GM19238 (cell line): ENCODE data around the gene SELENOW.

Source experiments
- DNase-seq: peaks from one replicate; pipeline ENCODE4 v3.0.0; 2011; ENCODE audit warnings: low spot score; ENCODE audit not compliant: insufficient read length

SELENOW gene

DNA sequence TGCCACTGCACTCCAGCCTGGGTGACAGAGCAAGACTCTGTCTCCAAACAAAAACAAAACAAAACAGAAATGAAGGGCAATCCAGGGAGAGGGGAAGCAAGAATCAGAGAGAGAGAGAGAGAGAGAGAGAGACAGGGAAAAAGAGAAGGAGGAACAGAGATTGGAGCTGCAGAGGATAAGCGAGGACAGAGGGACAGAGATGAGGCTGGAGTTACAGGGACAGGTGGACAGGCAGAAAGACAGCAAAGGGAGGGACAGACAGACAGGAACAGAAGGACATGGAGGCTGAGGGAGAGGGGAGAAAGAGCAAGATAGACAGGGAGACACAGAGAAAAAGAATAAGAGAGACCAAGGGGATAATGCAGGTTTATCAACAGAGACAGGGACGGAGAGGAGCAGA lies 41.9 kb downstream of the SELENOW start:
- DNase-seq = no peak

DNA sequence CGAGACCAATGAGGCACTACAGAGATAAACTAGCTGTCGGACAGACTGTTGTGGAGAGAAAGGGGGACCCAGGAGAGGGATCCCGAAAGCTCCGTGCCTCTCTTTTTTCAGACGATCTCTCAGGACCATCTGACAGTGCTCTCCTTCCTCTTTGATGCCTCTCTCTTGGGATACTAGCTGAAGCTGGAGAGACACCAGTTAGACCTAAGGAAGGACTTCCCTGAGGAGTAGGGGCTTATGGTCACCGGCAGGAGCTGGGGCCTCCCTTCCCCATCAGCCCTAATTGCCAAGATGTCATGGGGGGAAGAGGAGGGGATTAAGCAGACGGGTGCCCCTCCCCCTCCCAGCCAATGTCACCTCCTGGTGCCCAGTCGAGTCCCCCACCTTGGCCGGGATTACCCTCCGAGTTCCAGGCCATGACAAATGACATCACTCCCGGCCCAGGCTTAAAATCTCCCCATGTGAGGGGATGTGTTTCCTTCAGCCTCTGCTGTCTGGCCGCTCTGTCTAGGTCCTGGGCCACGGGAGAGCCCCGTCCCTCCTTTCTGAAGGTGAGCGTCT lies 43.0 kb downstream of the SELENOW start, which contains the start of gene CRX:
Gene CRX, plus strand, starts transcription at position 478 of the 561 bp plus-strand sequence. CDS start 12,507 bp downstream, outside the sequence.
- no peak for DNase-seq

DNA sequence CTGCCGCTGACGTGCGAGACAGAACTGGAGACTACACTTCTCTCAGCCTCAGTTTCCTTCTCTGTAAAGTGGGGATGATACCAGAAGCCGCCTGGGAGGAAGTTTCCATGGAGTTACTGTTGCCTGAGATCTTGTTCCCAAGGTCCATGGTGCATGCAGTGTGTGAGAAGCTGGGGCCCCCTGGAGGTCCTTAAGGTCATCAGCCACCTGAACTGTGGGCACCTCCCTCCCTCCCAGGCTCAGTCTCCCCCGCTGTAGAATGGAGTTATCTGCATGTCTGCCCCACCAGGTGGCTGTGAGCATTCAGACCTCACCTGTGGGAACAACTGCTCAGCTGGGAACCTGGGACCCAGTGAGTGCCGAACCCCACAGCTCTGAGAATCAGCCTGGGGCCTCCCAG lies 45.9 kb downstream of the SELENOW start:
- no peak for DNase-seq

GRCh38 chr19:47826800-47827199 lies 48.3 kb downstream of the SELENOW start:
- no peak for DNase-seq

DNA sequence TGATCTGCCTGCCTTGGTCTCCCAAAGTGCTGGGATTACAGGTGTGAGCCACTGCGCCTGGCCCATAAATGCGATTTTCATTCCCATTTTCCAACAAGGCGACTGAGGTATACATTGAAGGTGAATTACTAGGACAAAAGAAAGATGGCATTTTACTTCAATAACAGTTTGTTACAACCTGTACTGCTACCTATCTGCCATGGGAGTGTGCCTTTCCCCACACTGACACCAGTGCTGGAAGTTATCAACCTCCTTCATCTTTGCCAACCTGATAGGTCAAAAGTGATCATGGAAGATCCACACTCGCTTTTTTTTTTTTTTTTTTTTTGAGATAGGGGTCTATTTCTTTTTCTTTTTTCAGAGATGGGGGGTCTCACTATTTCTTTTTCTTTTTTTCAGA lies 54.2 kb downstream of the SELENOW start:
- no peak for DNase-seq
